GM19238 (cell line): ENCODE data around the gene ZNF425.
A peak's percentile ranks its signal among the peaks of the same experiment; 100 is the strongest.
"Not testable (repeated sequence)": the region's sequence is repeated elsewhere in the genome, so short reads cannot be mapped to it uniquely, and the experiment has no call there.

ENCODE experiments used
- DNase-seq: peaks from one replicate; pipeline ENCODE4 v3.0.0; 2011; ENCODE audit warnings: low spot score; ENCODE audit not compliant: insufficient read length

Gene ZNF425

GRCh38 chr7:149125863-149126661 lies at the start of gene ZNF425:
Gene ZNF425 (minus strand): TSS chr7:149126324. CDS start chr7:149126213, 111 bp downstream.
- DNase-seq: peak; percentile 92

- no peak for DNase-seq
Observed at GRCh38 chr7:149175150-149175549, 49.0 kb upstream of the ZNF425 start.

GRCh38 chr7:149172534-149172920 lies 46.4 kb upstream of the ZNF425 start:
- DNase-seq: no peak

GRCh38 chr7:149171892-149172533 lies 45.9 kb upstream of the ZNF425 start:
- no peak for DNase-seq

GRCh38 chr7:149166630-149167352 lies 40.7 kb upstream of the ZNF425 start:
- DNase-seq: no peak

- DNase-seq: no peak
Observed at GRCh38 chr7:149166142-149166541, 40.0 kb upstream of the ZNF425 start.

- no peak for DNase-seq
Observed at GRCh38 chr7:149161241-149161848, 35.2 kb upstream of the ZNF425 start.

GRCh38 chr7:149156898-149157297 lies 30.8 kb upstream of the ZNF425 start:
- DNase-seq: no peak

- no peak for DNase-seq
Observed at GRCh38 chr7:149154056-149154455, 27.9 kb upstream of the ZNF425 start.

- DNase-seq: no peak
Observed at GRCh38 chr7:149153346-149153745, 27.2 kb upstream of the ZNF425 start.

- no peak for DNase-seq
Observed at GRCh38 chr7:149150981-149151380, 24.9 kb upstream of the ZNF425 start.

GRCh38 chr7:149147752-149148653 lies 21.9 kb upstream of the ZNF425 start:
- DNase-seq: peak; percentile 57

GRCh38 chr7:149147072-149147751 lies 21.1 kb upstream of the ZNF425 start, which contains the start of gene ZNF398:
Gene ZNF398 (plus strand): TSS chr7:149147453. CDS start chr7:149147743, 290 bp downstream.
- peak; percentile 91 for DNase-seq

GRCh38 chr7:149145031-149145845 lies 19.1 kb upstream of the ZNF425 start:
- no peak for DNase-seq

- DNase-seq: not testable (repeated sequence)
Observed at GRCh38 chr7:149144436-149144922, 18.4 kb upstream of the ZNF425 start.

- DNase-seq: no peak
Observed at GRCh38 chr7:149141893-149142292, 15.8 kb upstream of the ZNF425 start.

GRCh38 chr7:149140831-149141230 lies 14.7 kb upstream of the ZNF425 start:
- DNase-seq: no peak

GRCh38 chr7:149136118-149136517 lies 10.0 kb upstream of the ZNF425 start:
- no peak for DNase-seq
